HG02588 (cell line): Measurements from ENCODE around the gene ZNF688.
A peak's percentile ranks its signal among the peaks of the same experiment; 100 is the strongest.
"Not testable (repeated sequence)": the region's sequence is repeated elsewhere in the genome, so short reads cannot be mapped to it uniquely, and the experiment has no call there.

Experiments
- ATAC-seq: cut with Tn5 transposase; IDR thresholded peaks from one replicate; pipeline ENCODE4 v1.9.1; 2021; ENCODE audit warnings: mild to moderate bottlenecking, moderate library complexity; ENCODE audit not compliant: unreplicated experiment

ZNF688 gene

DNA sequence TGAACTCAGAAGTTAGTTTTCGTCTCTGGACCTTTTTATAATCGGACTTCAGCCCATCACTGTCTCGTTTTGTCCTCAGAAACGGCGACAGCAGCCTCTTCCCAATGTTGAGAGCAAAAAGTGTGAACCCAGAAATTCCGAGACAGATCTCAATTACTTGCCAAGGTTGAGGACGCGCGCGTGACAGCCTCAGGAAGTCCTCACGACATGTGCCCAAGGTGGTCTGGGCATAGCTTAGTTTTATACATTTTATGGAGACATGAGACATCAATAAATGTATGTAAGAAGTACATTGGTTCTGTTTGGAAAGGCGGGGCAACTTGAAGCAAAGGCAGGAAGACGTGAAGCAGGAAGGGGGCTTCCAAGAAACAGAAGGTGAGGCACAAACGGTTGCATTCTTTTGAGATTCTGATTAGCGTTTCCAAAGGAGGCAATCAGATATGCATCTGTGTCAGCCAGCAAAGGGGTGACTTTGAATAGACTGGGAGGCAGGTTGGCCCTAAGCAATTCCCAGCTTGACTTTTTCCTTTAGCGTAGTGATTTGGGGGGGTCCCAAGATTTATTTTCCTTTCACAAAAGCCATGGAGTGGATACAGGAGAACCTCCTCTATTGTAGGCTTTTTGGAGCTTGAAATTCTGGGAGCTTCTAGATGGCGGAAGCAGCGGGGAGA lies 36.3 kb downstream of the ZNF688 start:
- no peak for ATAC-seq

DNA sequence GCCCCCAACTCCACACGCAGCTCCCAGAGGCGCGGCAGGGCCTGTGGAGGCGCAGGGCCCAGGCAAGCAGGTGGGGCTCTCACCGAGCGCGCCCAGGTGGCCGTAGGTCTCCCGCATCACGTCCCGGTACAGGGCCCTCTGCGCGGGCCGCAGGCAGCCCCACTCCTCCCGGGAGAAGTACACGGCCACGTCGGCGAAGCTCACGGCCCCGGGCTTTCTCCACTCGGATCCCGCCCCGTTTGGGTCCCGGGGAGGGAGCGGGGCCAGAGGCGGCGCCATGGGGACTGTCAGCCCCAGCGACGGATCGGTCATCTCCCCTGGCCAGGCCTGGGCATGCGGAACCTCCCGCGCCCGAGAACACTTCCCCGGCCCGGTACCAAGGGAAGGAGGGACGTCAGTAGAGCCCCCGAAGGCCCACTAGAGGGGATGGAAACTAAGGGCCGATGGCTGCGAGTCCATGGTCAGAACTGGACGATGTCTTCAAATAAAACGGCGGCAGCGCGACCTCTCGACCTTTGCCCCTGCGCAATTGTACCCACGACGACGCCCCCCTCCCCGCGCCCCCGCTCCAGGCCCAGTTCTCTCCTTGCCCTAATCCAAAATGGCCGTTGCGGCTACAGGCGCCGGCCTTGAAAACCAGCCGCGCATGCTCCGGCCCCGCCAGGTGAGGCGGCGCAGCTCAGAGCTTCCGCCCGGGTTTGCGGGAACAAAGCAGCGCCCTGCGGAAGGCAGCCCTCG lies 37.0 kb downstream of the ZNF688 start, which contains the start of gene ZNF747:
Gene ZNF747 (minus strand): TSS at position 491 of the 738 bp plus-strand sequence. CDS start 179 bp downstream, at position 312.
- ATAC-seq, result peak; percentile 57

DNA sequence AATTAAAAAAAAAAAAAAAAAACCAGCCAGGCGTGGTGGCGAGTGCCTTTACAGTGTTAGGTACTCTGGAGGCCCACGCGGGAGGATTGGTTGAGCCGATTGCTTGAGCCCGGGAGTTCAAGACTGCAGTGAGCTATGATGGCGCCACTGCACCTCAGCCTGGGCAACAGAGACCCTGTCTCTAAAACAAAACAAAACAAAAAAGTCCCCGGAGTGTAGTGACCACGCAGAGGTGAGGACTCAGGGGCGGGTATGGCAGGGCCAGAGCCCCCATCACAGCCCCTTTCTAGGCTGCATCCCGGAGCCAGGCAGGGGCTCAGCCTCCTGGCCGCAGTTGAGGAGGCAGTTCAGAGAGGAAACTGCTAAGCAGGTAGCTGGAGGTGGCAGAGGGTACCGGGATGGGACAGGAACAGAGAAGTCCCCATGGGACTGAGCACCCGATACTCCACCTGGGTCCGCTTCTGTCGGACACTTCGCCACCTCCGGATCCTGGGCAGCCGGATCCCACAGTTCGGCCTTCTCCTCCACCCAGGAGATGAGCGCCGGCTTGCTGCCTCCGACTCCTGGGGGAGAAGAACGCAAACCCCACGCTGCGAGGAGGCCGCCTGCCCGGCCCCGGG lies 37.7 kb downstream of the ZNF688 start:
- ATAC-seq, result peak; percentile 25

DNA sequence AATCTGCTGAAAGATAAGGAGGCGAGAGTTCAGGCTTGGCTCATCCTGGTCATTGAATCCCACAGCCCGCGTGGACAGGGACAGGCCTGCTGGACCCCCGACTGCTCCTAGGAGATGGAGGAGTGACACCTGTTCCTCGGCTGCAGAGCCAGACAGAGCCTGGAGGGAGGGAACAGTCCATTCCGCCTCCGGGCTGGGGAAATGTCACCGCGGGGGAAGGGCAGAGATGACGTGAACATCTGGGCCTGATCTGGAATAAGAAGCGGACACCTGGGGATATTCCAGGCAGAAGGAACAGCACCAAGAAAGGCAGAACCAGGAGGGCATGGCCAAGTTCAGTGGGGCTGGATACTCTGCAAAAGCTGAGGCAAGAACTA lies 38.4 kb downstream of the ZNF688 start:
- no peak for ATAC-seq

DNA sequence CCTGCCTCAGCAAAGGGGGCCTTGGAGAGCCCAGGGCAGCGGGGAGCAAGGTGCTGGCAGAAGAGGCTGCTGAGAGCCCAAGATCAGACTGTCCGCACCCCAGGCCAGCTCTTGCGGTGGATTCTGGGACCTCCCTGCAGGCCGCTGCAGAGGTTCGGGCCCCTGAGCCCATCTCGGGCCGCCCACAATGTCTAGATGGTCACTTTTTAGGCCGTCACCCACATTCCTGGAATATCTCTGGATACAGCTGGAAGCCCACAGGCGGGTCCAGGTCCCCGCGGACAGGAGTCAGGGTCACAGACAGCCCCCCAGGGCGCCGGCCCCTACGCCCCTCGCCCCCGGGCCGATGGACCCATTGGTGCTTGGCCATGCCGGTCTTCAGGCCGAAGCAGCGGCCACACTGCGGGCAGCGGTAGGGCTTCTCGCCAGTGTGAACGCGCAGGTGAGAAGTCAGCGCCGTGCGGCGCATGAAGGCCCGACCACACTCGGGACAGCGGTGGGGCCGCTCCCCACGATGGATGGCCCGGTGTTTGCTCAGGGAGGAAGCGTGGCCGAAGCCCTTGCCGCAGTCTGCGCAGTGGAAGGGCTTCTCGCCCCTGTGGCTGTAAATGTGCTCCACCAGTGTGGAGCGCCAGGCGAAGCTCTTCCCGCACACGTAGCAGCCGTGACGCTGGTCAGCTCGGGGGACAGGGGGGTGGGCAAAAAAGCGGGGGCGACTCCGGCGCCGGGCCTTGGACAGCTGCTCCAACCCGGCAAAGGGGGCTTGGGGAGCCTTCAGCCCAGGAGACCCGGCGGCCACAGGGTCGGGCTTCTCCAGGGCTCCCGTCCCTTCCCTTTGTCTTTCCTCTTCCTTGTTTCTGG lies 39.0 kb downstream of the ZNF688 start:
- ATAC-seq, result no peak

DNA sequence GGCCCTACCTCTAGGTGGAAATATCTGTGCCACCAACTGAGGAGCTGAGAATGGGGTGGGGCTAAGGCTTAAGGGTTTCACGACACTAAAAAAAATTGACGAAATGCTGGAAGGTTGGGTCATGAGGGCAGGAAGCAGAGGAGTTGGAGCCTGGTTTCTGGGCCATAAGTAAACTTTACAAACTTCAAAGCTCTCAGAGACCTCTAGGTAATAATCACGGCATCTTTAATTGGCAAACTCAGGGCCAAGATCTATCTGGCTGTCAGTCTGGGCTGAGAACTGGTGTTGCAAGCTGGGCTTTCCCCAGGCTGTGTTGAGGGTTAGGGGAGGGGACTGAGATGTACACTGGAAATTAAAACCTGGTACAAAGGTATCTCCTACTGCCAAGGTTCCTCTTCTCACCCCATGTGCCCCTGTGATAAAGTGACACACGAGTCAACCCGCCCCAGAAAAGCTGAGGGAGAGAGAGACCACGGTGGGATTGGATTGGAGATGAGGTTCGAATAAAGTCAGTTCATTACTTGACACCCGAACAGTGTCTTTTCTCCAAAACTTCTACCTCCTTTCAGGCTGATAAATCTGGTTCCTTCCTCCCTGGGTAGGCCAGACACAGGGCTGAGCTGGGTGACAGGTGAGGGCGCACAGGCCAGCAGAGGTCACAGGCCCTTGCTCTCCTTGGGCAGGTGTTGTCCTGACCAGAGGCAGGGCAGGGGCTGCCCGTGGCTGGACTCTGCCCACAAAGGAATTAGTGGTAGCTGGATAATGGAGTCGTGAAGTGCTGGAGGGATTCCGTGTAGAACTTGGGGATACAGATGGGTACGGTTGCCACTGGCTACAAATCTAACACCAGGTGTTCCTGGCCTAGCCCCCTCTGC lies 41.1 kb downstream of the ZNF688 start:
- no peak for ATAC-seq

DNA sequence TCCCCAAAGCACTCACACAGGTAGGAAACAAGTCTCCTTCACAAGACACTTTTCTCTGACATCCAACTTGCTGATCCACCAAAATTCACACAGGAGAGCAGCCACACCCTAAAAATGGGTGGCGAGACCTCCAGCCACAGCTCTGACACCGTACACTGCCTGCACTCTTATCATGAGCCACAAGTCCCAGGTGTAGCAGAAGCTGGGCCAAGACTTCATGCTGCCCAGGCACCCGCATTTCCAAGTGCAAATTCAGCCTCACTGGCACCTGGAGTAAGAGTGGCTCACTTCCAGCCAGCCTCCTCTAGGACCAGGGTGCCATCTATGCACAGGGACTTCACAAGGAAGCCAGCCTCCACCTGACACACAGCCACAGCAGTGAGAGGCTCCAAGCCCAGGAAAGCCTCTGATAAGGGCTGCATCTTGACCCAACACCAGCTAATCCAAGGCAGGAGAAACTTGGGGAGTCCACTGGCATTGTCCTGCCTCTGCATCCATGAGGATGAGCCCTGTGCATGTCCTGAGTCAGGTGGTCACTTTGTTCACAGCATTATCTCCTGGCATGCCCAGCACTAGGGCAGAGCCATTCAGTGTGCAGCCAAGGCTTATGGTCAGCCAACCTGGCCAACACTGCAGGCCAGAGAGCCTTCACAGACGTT lies 42.6 kb downstream of the ZNF688 start:
- no peak for ATAC-seq

DNA sequence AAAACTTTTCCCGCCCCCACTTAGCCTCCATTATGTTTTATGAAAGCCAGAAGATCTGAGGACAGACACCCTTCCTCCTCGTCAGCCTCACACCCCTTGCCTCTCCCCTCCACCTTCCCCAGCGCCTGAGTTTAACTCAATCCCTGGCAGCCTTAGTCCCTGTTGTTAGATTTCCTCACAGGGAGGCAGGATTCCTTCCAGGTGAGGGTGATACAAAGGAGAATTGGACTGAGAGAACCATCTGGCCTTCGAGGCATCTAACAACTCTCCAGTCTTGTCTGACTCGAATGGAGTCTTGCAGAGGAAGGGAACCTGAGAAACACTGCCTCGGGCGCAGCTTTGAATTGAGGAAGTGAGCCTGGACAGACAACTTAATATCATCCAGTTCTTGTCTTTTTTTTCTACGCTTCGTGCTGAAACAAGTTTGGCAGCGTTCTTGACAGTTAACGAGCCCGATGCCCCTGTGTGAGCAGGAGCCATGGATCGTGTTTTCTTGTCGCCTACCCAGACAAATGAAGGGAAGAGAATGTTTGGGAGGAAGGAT lies 43.8 kb downstream of the ZNF688 start:
- no peak for ATAC-seq

DNA sequence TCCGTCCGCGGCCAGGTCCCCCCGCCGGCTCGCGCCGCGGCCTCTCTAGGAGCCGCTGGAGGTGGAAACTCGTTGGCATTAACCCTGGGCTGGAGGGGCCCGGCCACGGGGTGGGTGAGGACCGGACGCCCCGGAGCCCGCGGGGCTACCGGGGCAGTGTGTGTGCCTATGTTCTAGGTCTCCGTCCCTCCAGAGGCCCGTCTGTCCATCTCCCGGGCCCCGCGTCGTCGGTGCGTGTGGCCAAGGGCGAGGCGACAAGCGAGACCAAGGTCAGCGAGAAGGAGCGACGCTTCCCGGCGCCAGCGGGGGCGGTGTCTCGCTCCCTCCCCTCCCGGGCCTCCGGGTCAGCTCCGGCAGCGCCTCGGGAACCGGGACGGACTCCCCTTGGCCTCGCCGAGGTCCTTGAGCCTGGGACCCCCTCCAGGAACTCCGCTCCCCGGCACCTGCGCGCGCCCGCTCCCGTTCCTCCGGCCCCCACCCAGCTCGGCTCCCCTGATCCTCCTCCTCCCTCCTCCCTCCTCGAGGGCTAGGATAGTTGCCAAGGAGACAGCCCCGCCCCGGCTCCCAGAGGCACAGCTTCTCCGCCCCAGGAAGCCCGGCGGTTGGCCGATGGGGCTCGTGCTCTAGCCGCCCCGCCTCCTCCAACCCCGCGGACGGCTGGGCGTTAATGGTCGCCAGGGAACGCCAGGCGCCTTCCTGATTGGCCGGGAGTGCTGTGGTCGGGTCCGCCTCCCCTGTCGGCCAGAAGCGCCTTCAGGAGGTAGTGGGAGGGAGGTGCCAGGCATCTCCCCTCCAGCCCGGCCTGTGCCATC lies 44.5 kb downstream of the ZNF688 start:
- ATAC-seq, result peak; percentile 76

DNA sequence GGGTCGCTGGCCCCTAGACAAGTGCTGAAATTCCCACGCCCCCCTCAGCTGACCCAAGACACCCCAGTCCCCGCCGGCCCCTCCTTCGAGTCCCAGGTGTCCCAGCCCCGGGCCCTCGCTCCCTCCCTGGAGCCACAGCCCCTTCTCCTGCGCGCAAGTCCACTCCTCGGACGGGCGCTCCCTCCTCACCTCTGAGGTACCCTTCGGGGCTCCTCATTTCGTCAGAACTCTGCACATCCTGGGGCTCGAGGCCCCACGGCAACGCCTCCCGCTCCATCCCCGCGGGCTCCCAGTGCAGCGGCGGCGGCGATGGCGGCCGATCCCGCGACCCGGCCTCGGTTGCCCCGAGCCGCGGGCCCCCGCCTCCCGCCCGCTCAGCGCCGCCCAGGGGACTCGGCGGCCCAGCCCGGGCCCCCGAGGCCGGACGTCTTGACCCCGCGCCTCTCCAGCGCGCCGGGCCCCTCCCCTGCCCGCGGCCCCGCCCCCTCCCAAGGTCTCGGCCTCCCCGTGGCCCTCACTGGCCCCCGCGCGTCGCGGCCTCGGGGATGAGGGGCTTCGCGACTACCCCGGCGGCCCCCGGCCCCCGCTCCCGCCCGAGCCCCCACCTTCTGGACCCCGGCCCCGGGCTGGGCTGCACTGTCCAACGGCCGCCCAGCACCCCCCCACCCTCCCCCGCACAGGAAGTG lies 45.2 kb downstream of the ZNF688 start, which contains the start of gene ZNF768:
Gene ZNF768 (minus strand): TSS at position 430 of the 686 bp plus-strand sequence. CDS start 153 bp downstream, at position 277.
- ATAC-seq, result peak; percentile 31

DNA sequence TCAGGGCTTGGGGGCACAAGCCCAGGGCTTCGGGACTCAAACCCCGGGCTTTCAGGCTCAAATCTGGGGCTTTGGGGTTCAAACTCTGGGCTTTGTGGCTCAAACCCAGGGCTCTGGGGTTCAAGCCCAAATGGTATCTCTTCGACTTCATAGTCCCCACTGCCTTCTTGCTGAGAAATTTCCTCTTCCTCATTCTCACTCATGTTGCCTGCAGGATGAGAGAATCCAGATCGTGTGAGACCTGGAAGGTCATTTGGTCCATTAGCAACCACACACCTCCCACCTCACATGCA lies 45.7 kb downstream of the ZNF688 start:
- no peak for ATAC-seq

DNA sequence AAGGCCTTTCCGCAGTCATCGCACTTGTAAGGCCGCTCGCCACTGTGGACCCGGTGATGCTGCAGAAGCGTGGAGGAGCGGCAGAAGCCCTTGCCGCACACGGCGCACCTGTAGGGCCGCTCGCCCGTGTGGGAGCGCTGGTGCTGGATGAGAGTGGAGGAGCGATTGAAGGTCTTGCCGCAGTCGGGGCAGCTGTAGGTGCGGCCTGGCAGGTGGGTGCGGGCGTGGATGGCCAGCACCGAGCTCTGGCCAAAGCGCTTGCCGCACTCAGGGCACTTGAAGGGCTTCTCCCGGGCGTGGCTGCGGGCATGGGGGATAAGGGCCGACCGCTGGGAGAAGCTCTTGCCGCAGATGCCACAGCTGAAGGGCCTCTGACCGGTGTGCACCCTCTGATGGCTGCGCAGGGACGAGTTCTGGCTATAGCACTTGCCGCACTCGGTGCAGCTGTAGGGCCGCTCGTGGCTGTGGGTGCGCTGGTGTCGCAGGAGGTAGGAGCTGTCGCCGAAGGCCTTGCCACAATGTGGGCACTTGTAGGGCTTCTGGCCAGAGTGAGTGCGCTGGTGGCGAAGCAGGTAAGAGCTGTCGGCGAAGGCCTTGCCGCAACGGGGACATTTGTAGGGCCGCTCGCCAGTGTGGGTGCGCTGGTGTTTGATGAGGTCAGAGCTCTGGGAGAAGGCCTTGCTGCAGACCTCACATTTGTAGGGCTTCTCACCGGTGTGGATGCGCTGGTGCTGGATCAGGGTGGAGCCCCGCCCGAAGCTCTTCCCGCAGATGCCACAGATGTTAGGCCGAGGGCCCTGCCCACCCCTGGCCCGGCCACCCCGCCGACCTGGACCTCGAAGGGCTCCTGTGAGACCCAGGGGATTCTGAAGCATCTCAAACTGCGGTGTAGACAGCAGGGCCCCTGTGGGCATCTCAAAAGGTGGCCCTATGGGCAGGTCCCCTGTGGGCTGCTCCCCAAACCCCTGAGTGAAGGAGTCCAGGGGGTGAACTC lies 46.6 kb downstream of the ZNF688 start:
- no peak for ATAC-seq

DNA sequence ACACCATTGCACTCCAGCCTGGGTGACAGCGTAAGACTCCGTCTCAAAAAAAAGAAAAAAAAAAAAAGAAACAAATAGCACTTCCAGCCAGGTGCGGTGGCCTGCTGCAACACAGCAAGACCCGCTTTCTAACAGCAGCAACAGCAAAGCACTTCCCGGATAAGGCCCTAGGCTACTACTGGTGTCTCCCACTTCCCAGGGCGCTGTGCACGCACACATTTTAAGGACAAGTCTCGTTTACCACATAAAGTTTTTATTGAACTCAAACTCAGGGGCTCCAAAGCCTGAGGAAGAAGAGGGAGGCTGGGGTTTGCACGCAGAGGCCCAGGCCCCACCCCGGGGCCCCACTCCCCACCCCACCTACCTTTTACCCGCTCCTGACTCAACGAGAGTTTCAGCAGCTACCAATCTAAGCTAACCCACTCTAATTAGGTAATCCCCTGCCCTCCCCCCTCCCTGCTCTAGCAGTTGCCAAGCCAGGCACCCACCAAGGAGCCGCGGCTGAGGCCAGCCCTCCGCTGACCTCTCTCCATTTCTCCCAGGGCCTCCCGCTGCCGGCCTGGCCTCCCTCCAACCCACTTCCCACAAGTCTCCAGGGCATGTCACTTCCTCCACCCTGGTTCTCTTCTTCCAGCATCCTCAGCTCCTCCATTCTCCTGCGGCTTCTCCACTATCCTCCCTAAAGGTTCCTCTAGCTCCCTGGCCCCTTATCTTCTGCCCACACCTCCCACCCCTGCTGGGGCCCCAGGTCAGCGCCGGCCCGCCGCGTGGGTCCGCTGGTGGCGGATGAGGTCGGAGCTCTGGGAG lies 47.5 kb downstream of the ZNF688 start:
- no peak for ATAC-seq

DNA sequence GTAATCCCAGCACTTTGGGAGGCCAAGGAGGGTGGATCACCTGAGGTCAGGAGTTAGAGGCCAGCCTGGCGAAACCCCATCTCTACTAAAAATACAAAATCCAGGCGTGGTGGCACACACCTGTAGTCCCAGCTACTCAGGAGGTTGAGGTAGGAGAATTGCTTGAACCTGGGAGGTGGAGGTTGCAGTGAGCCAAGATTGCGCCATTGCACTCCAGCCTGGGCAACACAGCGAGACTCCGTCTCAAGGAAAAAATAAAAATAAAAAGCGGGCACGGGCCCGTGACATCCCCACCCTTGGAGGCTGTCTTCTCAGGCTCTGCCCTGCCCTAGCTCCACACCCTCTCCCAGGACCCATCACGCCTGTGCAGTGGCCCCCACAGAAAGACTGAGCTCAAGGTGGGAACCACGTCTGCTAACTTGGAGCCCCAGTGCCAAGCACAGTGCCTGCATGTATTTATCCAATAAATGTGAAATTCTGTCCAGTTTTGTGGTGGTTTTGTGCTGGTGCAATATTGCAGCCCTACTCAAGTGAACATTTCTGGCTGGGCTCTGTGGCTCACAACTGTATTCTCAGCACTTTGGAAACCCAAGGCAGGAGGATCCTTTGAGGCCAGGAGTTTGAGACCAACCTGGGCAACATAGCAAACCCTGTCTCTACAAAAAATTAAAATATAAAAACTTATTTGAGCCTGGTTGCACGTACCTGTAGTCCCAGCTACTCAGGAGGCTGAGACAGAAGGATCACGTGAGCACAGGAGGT lies 48.6 kb downstream of the ZNF688 start:
- not testable (repeated sequence) for ATAC-seq
